ENCODE data around the gene INTS1.

DNA sequence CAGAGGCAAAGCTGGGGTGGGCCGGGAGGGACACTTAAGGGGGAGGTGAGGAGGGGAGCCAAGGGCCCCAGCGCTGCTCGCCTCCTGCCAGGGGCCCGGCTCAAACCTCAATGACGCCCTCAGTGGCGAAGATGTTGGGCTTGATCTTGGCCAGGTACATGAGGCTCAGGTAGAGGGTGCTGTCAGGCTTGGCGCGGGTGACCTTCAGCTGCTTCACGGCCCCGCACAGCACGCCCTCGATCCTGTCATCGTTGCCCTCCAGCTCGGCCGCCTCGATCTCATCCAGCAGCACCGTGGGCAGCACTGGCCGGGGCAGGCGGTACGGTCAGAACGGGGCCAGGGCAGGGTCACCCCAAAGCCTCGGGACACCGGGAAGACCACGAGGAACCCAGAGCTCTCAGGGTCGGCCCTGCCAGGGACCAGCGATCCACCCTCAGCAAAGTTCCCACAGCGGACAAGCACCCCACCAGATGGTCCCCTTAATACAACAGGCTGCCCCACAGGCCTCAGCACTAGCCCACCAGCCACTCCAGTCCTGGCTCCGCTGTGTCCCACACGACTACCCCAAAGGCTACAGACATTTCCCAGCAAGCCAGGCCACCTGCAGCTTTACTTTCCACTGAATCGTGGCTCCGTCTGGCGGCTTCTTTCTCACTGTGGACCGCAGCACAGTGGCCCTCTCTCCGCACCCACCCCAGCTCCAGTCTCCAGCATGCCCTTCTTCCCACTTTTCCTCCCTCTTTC lies 4.0 kb downstream of the INTS1 start:
- no peak for TF ChIP-seq POLR2AphosphoS5 (IDR thresholded peaks at IDR 0.05)
- no peak for TF ChIP-seq POLR2A (IDR thresholded peaks at IDR 0.05)
